ENCODE measurements around the gene HTRA3.

DNA sequence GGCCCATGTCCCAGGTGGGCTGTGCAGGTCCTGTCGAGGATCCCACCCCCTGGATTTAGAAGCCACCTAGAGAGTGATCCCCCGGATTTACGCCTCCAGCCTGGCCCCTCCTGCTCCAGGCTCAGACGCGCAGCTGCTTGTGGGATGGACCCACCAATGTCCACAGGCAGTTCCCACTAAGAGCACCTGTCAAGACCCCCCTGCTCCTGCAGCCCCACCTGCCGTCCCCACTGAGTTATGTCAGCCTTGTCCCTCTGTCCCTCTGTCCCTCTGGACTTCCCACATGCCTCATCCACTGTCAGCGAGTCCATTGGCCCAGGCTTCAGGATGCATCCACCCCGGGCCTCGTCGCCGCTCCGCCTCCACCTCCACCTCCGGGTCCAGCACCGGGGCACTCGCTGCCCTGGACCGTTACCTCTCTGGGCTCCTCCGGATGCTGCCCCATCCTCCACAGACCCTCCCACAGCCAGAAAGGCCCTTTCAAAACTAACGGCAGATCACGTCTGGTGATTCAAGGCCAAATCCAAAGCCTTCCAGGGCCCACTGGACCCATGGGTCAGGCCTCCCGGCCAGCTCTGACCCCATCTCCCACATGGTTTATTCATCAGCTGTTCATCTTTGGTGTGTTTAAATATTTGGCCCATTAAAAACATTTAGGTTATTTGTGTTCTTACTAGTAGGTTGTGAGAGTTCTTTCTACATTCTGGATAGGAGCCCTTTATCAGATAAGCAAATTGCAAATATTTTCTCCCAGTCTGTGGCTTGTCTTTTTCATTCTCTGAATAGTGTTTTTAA is 28.3 kb downstream of the HTRA3 start:
- TF ChIP-seq, protein P1, sequence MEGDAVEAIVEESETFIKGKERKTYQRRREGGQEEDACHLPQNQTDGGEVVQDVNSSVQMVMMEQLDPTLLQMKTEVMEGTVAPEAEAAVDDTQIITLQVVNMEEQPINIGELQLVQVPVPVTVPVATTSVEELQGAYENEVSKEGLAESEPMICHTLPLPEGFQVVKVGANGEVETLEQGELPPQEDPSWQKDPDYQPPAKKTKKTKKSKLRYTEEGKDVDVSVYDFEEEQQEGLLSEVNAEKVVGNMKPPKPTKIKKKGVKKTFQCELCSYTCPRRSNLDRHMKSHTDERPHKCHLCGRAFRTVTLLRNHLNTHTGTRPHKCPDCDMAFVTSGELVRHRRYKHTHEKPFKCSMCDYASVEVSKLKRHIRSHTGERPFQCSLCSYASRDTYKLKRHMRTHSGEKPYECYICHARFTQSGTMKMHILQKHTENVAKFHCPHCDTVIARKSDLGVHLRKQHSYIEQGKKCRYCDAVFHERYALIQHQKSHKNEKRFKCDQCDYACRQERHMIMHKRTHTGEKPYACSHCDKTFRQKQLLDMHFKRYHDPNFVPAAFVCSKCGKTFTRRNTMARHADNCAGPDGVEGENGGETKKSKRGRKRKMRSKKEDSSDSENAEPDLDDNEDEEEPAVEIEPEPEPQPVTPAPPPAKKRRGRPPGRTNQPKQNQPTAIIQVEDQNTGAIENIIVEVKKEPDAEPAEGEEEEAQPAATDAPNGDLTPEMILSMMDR (conservative IDR thresholded peaks at IDR 0.05): no peak
- TF ChIP-seq ZFX (IDR thresholded peaks at IDR 0.05): no peak
